ENCODE measurements around the gene TXNL4B.

Gene TXNL4B

GRCh38 chr16:72043539-72043938 is 49.9 kb downstream of the TXNL4B start:
- DNase-seq (ENCODE audit: extremely low read depth, low read depth) = no peak
- TF ChIP-seq, protein P1, sequence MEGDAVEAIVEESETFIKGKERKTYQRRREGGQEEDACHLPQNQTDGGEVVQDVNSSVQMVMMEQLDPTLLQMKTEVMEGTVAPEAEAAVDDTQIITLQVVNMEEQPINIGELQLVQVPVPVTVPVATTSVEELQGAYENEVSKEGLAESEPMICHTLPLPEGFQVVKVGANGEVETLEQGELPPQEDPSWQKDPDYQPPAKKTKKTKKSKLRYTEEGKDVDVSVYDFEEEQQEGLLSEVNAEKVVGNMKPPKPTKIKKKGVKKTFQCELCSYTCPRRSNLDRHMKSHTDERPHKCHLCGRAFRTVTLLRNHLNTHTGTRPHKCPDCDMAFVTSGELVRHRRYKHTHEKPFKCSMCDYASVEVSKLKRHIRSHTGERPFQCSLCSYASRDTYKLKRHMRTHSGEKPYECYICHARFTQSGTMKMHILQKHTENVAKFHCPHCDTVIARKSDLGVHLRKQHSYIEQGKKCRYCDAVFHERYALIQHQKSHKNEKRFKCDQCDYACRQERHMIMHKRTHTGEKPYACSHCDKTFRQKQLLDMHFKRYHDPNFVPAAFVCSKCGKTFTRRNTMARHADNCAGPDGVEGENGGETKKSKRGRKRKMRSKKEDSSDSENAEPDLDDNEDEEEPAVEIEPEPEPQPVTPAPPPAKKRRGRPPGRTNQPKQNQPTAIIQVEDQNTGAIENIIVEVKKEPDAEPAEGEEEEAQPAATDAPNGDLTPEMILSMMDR (IDR thresholded peaks at IDR 0.05; ENCODE audit: low read depth, low read length) = no peak

GRCh38 chr16:72043058-72043457 is 50.4 kb downstream of the TXNL4B start:
- TF ChIP-seq, protein P1 (IDR thresholded peaks at IDR 0.05; ENCODE audit: low read depth, low read length) = no peak
- no peak for DNase-seq (ENCODE audit: extremely low read depth, low read depth)

- TF ChIP-seq, protein P1 (IDR thresholded peaks at IDR 0.05; ENCODE audit: low read depth, low read length) = no peak
- no peak for DNase-seq (ENCODE audit: extremely low read depth, low read depth)
Observed at GRCh38 chr16:72042157-72042660, 51.2 kb downstream of the TXNL4B start.

DNA sequence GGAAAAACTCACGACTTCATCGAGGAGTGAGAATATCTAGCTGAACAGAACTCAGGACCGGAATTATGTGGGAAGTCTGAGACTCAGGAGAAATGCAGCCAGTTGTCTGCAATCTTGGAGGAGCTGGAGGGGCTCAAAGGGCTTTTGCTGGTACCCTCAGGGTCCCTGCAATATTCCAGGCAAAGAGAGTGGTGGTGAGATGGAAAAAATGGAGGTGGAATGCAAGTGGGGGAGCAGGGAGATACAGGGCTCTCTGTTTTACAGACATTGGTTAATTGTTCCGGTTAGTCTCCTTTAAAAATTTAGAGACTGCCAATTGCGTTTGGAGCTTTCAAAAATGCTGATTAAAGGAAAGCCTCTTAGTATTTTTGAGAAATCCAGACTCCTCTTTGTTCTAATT is 57.3 kb downstream of the TXNL4B start:
- TF ChIP-seq, protein P1 (IDR thresholded peaks at IDR 0.05; ENCODE audit: low read depth, low read length) = no peak
- no peak for DNase-seq (ENCODE audit: extremely low read depth, low read depth)

All from AG09319 (cell line).